ENCODE results near the gene STK16.
"Not testable (repeated sequence)": the region's sequence is repeated elsewhere in the genome, so short reads cannot be mapped to it uniquely, and the experiment has no call there.

GRCh38 chr2:219200502-219201326 is 44.6 kb upstream of the STK16 start:
- TF ChIP-seq, protein P1, sequence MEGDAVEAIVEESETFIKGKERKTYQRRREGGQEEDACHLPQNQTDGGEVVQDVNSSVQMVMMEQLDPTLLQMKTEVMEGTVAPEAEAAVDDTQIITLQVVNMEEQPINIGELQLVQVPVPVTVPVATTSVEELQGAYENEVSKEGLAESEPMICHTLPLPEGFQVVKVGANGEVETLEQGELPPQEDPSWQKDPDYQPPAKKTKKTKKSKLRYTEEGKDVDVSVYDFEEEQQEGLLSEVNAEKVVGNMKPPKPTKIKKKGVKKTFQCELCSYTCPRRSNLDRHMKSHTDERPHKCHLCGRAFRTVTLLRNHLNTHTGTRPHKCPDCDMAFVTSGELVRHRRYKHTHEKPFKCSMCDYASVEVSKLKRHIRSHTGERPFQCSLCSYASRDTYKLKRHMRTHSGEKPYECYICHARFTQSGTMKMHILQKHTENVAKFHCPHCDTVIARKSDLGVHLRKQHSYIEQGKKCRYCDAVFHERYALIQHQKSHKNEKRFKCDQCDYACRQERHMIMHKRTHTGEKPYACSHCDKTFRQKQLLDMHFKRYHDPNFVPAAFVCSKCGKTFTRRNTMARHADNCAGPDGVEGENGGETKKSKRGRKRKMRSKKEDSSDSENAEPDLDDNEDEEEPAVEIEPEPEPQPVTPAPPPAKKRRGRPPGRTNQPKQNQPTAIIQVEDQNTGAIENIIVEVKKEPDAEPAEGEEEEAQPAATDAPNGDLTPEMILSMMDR (IDR thresholded peaks at IDR 0.05), result not testable (repeated sequence)
- TF ChIP-seq POLR2A (IDR thresholded peaks at IDR 0.05), result peak in 2 of 3 donors; percentile 80 to 82
